NT2/D1 (cell line): ENCODE data around the gene HK1.

Experiments
- SUZ12 ChIP-seq: IDR thresholded peaks from 2 replicates; pipeline ENCODE4 v1.6.1; 2011; ENCODE audit not compliant: insufficient read length, insufficient read depth; ENCODE audit errors: extremely low read depth
- YY1 ChIP-seq: IDR thresholded peaks from 2 replicates; pipeline ENCODE4 v1.6.1; 2011; ENCODE audit not compliant: insufficient read length, insufficient read depth
- ZNF274 ChIP-seq: IDR thresholded peaks from 2 replicates; pipeline ENCODE4 v1.6.1; 2011; ENCODE audit warnings: mild to moderate bottlenecking, low read depth, low read length

- TF ChIP-seq YY1 (no peak), ZNF274 (no peak), SUZ12 (no peak)
These were observed 41.6 kb downstream of the HK1 start for GRCh38 chr10:69319841-69320316.
